ENCODE results near the gene FSCN2. TPM values are rescaled to one million over a fixed set of nuclear protein-coding genes. Genes with fewer than 3 reads are reported as not detected.

Gene FSCN2
- total RNA-seq, 2 donors from 2014 or later, result 7.0 to 13.5 TPM

DNA sequence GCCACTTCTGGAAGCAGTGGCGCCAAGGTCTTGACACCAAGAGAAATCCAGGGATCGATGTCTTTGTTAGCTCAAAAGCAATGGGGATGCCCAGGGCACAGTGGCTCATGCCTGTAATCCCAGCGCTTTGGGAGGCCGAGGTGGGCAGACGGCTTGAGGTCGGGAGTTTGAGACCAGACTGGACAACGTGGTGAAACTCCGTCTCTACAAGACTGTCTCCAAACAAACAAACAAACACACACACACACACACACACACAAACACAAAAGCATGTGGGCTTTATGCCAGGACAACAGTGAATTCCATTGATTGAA, 46.4 kb downstream of the FSCN2 start:
- DNase-seq (no peak), ATAC-seq (no peak)
- no peaks in the 10 kb centered on the region for H3K27me3 ChIP-seq
- no peak overlapping the region for H3K27ac ChIP-seq
- TF ChIP-seq, protein P1, sequence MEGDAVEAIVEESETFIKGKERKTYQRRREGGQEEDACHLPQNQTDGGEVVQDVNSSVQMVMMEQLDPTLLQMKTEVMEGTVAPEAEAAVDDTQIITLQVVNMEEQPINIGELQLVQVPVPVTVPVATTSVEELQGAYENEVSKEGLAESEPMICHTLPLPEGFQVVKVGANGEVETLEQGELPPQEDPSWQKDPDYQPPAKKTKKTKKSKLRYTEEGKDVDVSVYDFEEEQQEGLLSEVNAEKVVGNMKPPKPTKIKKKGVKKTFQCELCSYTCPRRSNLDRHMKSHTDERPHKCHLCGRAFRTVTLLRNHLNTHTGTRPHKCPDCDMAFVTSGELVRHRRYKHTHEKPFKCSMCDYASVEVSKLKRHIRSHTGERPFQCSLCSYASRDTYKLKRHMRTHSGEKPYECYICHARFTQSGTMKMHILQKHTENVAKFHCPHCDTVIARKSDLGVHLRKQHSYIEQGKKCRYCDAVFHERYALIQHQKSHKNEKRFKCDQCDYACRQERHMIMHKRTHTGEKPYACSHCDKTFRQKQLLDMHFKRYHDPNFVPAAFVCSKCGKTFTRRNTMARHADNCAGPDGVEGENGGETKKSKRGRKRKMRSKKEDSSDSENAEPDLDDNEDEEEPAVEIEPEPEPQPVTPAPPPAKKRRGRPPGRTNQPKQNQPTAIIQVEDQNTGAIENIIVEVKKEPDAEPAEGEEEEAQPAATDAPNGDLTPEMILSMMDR (IDR thresholded peaks at IDR 0.05), result no peak
- no peak for TF ChIP-seq POLR2A (IDR thresholded peaks at IDR 0.05)
- H3K4me3 ChIP-seq, result no peak overlapping the region
- H3K9me3 ChIP-seq, result no peaks in the 10 kb centered on the region
- intact Hi-C loops (cut with DNase I), result no loop called here
- WGBS, 2 donors, result 84 to 86% methylated on average over 8 of the region's 8 CpGs
- peaks cover 9 to 14% of the 10 kb centered on the region in 2 donors for H3K36me3 ChIP-seq (replicated peaks in 1 of 2; ENCODE audit: insufficient read depth in 1 of 2, low read depth in 2 of 2)
- peaks cover 11% of the 10 kb centered on the region for H3K4me1 ChIP-seq

DNA sequence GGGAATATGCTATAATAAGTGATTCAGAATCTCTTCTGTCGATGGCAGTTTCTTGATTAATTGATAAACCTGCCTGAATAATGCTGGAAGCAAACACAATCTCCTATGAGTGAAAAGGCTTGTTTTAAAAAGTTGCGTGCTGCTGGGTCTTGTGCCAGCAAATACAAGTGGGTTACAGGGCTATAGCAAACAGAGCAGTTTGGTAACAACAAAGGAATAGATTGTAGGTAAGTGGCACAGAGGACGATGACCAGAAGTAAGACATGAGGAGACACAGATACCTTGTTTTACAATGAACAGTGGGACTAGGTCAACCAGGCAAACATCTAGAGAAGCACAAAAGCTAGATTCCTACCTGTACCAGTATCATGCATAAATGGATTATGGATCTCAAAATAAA, 47.7 kb downstream of the FSCN2 start:
- Histone ChIP-seq H3K27ac (no peak overlapping the region), H3K36me3 (replicated peaks in 1 of 2; ENCODE audit: insufficient read depth in 1 of 2, low read depth in 2 of 2) (peaks cover 0 to 11% of the 10 kb centered on the region in 2 donors), H3K4me3 (no peak overlapping the region), H3K27me3 (no peaks in the 10 kb centered on the region), H3K9me3 (no peaks in the 10 kb centered on the region), H3K4me1 (peaks cover 11% of the 10 kb centered on the region)
- TF ChIP-seq, protein P1 (IDR thresholded peaks at IDR 0.05), result no peak
- no peak for TF ChIP-seq POLR2A (IDR thresholded peaks at IDR 0.05)
- intact Hi-C loops (cut with DNase I), result no loop called here
- 47 to 50% methylated on average over 3 of the region's 3 CpGs for WGBS, 2 donors
- DNase-seq (no peak), ATAC-seq (no peak)

DNA sequence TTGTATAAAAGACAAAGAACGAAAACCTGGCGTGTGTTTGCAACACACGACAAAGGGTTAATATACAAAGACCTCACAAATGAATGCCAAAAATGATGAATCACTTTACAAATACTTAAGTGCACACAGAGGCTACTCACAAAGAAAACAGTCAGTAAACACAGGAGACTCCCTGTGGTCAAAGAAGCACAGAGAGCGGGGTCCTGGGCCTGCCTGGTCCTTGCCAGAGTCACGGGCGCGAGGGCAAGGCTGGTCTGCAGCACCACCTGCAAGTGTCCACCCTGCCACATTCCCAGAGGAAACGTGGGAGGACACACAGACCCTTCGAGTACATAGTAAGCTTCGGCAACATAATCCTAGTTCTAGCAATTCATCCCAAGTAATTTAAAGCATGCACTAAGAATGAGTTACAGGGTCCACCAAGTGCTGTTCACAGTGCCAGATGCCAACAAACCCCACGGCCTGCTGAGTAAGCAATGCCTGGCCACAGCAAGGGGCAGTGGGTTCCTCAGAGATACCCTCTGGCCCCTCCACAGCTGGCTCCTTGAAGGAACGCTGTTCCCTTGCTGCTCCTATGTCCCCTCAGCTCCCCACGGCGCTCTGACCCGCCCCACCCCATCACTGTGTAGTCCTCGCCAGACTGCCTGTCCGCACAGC, 48.6 kb downstream of the FSCN2 start:
- H3K4me3 ChIP-seq, result no peak overlapping the region
- intact Hi-C loops (cut with DNase I), result no loop called here
- DNase-seq, result no peak
- TF ChIP-seq POLR2A (IDR thresholded peaks at IDR 0.05), result no peak
- TF ChIP-seq, protein P1 (IDR thresholded peaks at IDR 0.05), result peak in 1 of 7 experiments; percentile 2
- 60 to 73% methylated on average over 16 to 17 of the region's 17 CpGs for whole genome bisulfite sequencing, 2 donors
- no peaks in the 10 kb centered on the region for H3K27me3 ChIP-seq
- ATAC-seq, result peak; percentile 33
- H3K27ac ChIP-seq, result peak overlapping the region in 2 of 4 donors; percentile 23 to 43
- H3K9me3 ChIP-seq, result no peaks in the 10 kb centered on the region
- peaks cover 0 to 3% of the 10 kb centered on the region in 2 donors for H3K36me3 ChIP-seq (replicated peaks in 1 of 2; ENCODE audit: insufficient read depth in 1 of 2, low read depth in 2 of 2)
- peaks cover 11% of the 10 kb centered on the region for H3K4me1 ChIP-seq

DNA sequence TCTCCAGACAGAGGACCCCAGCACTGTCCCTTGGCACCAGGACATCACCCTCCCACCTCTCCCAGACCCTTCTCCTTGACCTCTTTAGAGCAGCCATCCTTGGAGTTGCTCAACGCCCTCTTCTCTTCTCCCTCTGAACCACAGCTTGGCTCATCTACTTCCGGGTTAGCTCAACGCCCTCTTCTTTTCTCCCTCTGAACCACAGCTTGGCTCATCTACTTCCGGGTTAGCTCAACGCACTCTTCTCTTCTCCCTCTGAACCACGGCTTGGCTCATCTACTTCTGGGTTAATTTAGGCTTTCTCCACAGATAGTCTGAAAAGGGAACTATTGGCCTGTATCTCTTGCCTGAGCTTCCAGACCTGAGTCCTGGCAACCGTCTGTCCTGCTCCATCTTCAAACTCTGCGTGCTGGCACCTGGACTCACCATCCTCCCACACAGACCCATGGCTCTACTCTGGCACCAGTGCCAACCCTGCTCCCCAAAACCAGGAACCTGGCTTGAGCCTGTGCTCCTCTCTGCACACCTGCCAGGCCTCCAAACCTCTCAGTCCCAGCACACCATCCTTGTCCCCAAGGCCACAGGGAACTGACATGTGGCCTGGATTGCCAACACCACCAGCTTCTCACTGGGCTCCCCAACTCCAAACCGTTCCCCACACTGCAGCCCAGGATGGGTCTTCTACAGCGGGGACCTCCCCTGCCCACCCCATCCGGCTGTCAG, 49.3 kb downstream of the FSCN2 start:
- no peak overlapping the region for H3K4me3 ChIP-seq
- H3K36me3 ChIP-seq (replicated peaks in 1 of 2; ENCODE audit: insufficient read depth in 1 of 2, low read depth in 2 of 2), result peaks cover 0 to 5% of the 10 kb centered on the region in 2 donors
- peak; percentile 20 for ATAC-seq
- DNase-seq, result no peak
- no peaks in the 10 kb centered on the region for H3K9me3 ChIP-seq
- intact Hi-C loops (cut with DNase I), result no loop called here
- TF ChIP-seq, protein P1 (IDR thresholded peaks at IDR 0.05), result no peak
- TF ChIP-seq POLR2A (IDR thresholded peaks at IDR 0.05), result no peak
- WGBS, 2 donors, result 78 to 83% methylated on average over 11 of the region's 11 CpGs
- H3K27me3 ChIP-seq, result no peaks in the 10 kb centered on the region
- H3K4me1 ChIP-seq, result peaks cover 11% of the 10 kb centered on the region
- H3K27ac ChIP-seq, result peak overlapping the region in 2 of 4 donors; percentile 23 to 43

All from body of pancreas (tissue), 4 donors.